H1 (cell line): Measurements from ENCODE around the gene DNAJC9. TPM values are rescaled to one million over a fixed set of nuclear protein-coding genes. Genes with fewer than 3 reads are reported as not detected.

Experiments used
- CTCF ChIA-PET: fragments of 300-600 bp; sonication (Branson Sonifier 250); formaldehyde crosslinking; loops from one replicate; lab custom pipeline; 2021; ENCODE audit not compliant: partially characterized antibody; lab: Charles Lee
- POLR2A ChIA-PET: fragments of 300-600 bp; sonication (Branson Sonifier 250); formaldehyde crosslinking; loops from one replicate; lab custom pipeline; 2021; ENCODE audit warnings: inconsistent platforms; ENCODE audit not compliant: partially characterized antibody; lab: Charles Lee
- DNase-seq, 2 experiments: peaks; one replicate each; pipeline versions ENCODE4 v3.0.0 to v3.0.0-alpha.2; 2010 to 2022; ENCODE audit warnings: low spot score in 2 of 2, low read depth in 1 of 2, mixed read lengths in 1 of 2
- FAIRE-seq: peaks from 2 replicates; lab custom pipeline; 2011; peaks lifted over from hg19 to GRCh38; lab: Jason Lieb, UNC
- H2AFZ ChIP-seq: 2 replicates; pipeline ENCODE4 v1.8.1; 2012; ENCODE audit warnings: low read length, inconsistent platforms
- H2AK5ac ChIP-seq: 2 replicates; pipeline ENCODE4 v1.6.1; 2013; ENCODE audit warnings: low read depth, low read length
- H2BK120ac ChIP-seq: replicated peaks from 2 replicates; pipeline ENCODE3; 2013; ENCODE audit warnings: low read depth, low read length, inconsistent platforms
- H2BK12ac ChIP-seq: 2 replicates; pipeline ENCODE4 v1.6.1; 2013; ENCODE audit warnings: low read depth, low read length
- H2BK15ac ChIP-seq: 2 replicates; pipeline ENCODE4 v1.6.1; 2013; ENCODE audit warnings: low read length
- H2BK20ac ChIP-seq: 2 replicates; pipeline ENCODE4 v1.6.1; 2013; ENCODE audit warnings: low read length
- H2BK5ac ChIP-seq: 2 replicates; pipeline ENCODE4 v1.6.1; 2013; ENCODE audit warnings: low read depth, low read length
- H3K14ac ChIP-seq: 2 replicates; pipeline ENCODE4 v1.6.1; 2013; ENCODE audit warnings: inconsistent platforms; ENCODE audit not compliant: insufficient read length
- H3K18ac ChIP-seq: 2 replicates; pipeline ENCODE4 v1.6.1; 2013; ENCODE audit warnings: low read length; ENCODE audit errors: extremely low read depth
- H3K23ac ChIP-seq: 2 replicates; pipeline ENCODE4 v1.6.1; 2013; ENCODE audit warnings: inconsistent platforms; ENCODE audit not compliant: insufficient read length
- H3K23me2 ChIP-seq: 2 replicates; pipeline ENCODE4 v1.6.1; 2013; ENCODE audit warnings: low read depth, low read length
- H3K27ac ChIP-seq: 2 replicates; pipeline ENCODE4 v1.6.1; 2011; ENCODE audit warnings: low read depth, low read length, inconsistent platforms
- H3K27me3 ChIP-seq, 4 experiments: replicated peaks in 1 of 4; 1 replicate in 1 of 4; 2 replicates in 3 of 4; pipeline versions ENCODE4 v1.6.1 to v1.8.1; 2011 to 2013; ENCODE audit warnings: low read length in 3 of 4, mild to moderate bottlenecking in 3 of 4, inconsistent platforms in 2 of 4, mixed read lengths in 2 of 4, moderate library complexity in 1 of 4; ENCODE audit not compliant: control insufficient read depth in 3 of 4, insufficient read depth in 3 of 4; ENCODE audit errors: extremely low read depth in 1 of 4
- H3K36me3 ChIP-seq, 4 experiments: 2 replicates each; pipeline versions ENCODE4 v1.6.1 to v1.8.1; 2011 to 2013; ENCODE audit warnings: mild to moderate bottlenecking in 4 of 4, low read length in 3 of 4, moderate library complexity in 2 of 4, control low read depth in 1 of 4, inconsistent platforms in 1 of 4; ENCODE audit not compliant: insufficient read depth in 4 of 4, control insufficient read depth in 2 of 4
- H3K4ac ChIP-seq: replicated peaks from 2 replicates; pipeline ENCODE3; 2013; ENCODE audit warnings: low read length, low read depth, mixed read lengths, inconsistent platforms; ENCODE audit not compliant: insufficient read length
- H3K4me1 ChIP-seq, 4 experiments: replicated peaks in 1 of 4; 1 replicate in 1 of 4; 2 replicates in 3 of 4; pipeline versions ENCODE4 v1.6.1 to v1.8.1; 2011 to 2013; ENCODE audit warnings: low read length in 3 of 4, inconsistent platforms in 2 of 4, mixed read lengths in 1 of 4; ENCODE audit not compliant: insufficient read depth in 4 of 4, control insufficient read depth in 3 of 4
- H3K4me2 ChIP-seq, 2 experiments: 2 replicates each; pipeline versions ENCODE4 v1.6.1 to v1.8.1; 2011 to 2013; ENCODE audit warnings: low read depth in 2 of 2, low read length in 2 of 2, control low read depth in 1 of 2, inconsistent platforms in 1 of 2, mild to moderate bottlenecking in 1 of 2; ENCODE audit not compliant: insufficient read depth in 1 of 2
- H3K4me3 ChIP-seq, 4 experiments: fragments of 200-600, 300-600 bp in 1 of 4; sonication (generic), shearing (Covaris generic), sonication (Bioruptor Twin) in 1 of 4; 2 replicates each; pipeline versions ENCODE4 v1.5.1 to v1.8.1; 2011 to 2016; ENCODE audit warnings: low read length in 4 of 4, low read depth in 3 of 4, control low read depth in 2 of 4, inconsistent platforms in 2 of 4, mild to moderate bottlenecking in 2 of 4, mixed read lengths in 1 of 4, moderate library complexity in 1 of 4; ENCODE audit not compliant: insufficient read depth in 2 of 4; ENCODE audit errors: extremely low read depth in 1 of 4
- H3K56ac ChIP-seq: replicated peaks from 2 replicates; pipeline ENCODE3; 2013; ENCODE audit warnings: low read depth, mild to moderate bottlenecking, mixed read lengths, low read length, inconsistent platforms; ENCODE audit not compliant: insufficient read length
- H3K79me1 ChIP-seq: 2 replicates; pipeline ENCODE4 v1.6.1; 2013; ENCODE audit warnings: low read depth, low read length, control low read depth
- H3K79me2 ChIP-seq, 2 experiments: 2 replicates each; pipeline versions ENCODE4 v1.6.1 to v1.8.1; 2012 to 2013; ENCODE audit warnings: low read length in 2 of 2, mild to moderate bottlenecking in 2 of 2, inconsistent platforms in 1 of 2; ENCODE audit not compliant: insufficient read depth in 2 of 2, control insufficient read depth in 1 of 2
- H3K9ac ChIP-seq, 4 experiments: replicated peaks in 1 of 4; 1 replicate in 1 of 4; 2 replicates in 3 of 4; pipeline versions ENCODE4 v1.6.1 to v1.8.1; 2011 to 2013; ENCODE audit warnings: low read depth in 3 of 4, low read length in 3 of 4, control low read depth in 2 of 4, mild to moderate bottlenecking in 2 of 4, moderate library complexity in 2 of 4, inconsistent platforms in 1 of 4; ENCODE audit errors: extremely low read depth in 1 of 4
- H3K9me3 ChIP-seq, 2 experiments: 2 replicates each; pipeline versions ENCODE4 v1.6.1 to v1.8.1; 2012 to 2013; ENCODE audit warnings: mild to moderate bottlenecking in 2 of 2, moderate library complexity in 2 of 2, control low read depth in 1 of 2, inconsistent platforms in 1 of 2, low read depth in 1 of 2, low read length in 1 of 2, mixed read lengths in 1 of 2; ENCODE audit not compliant: insufficient read depth in 2 of 2
- H4K20me1 ChIP-seq, 2 experiments: replicated peaks in 1 of 2; 2 replicates each; pipeline versions ENCODE3 to v1.8.1; 2011 to 2013; ENCODE audit warnings: inconsistent platforms in 2 of 2, low read length in 2 of 2, mild to moderate bottlenecking in 1 of 2; ENCODE audit not compliant: insufficient read depth in 2 of 2, control insufficient read depth in 1 of 2
- H4K5ac ChIP-seq: 2 replicates; pipeline ENCODE4 v1.6.1; 2013; ENCODE audit warnings: low read length, low read depth, mixed read lengths, inconsistent platforms; ENCODE audit not compliant: insufficient read length
- H4K8ac ChIP-seq: 2 replicates; pipeline ENCODE4 v1.8.0; 2013; ENCODE audit warnings: mild to moderate bottlenecking, moderate library complexity, low read length, inconsistent platforms; ENCODE audit not compliant: insufficient read depth; ENCODE audit errors: extremely low read depth
- H4K91ac ChIP-seq: replicated peaks from 2 replicates; pipeline ENCODE3; 2013; ENCODE audit warnings: low read length, mixed read lengths, inconsistent platforms; ENCODE audit not compliant: insufficient read length
- BRCA1 ChIP-seq: IDR thresholded peaks from 2 replicates; pipeline ENCODE4 v1.6.1; 2012; ENCODE audit warnings: low read depth, low read length, improper control_type of control experiment
- CBX8 ChIP-seq: fragments of 300-800, 300-1000 bp; sonication (generic); IDR thresholded peaks from 2 replicates; pipeline ENCODE4 v1.7.1; 2016; ENCODE audit warnings: low read depth, low read length, borderline replicate concordance
- FOSL1 ChIP-seq: IDR thresholded peaks from 2 replicates; pipeline ENCODE4 v1.6.1; 2011; ENCODE audit warnings: mild to moderate bottlenecking, low read depth, low read length, moderate library complexity; ENCODE audit not compliant: insufficient read depth
- GABPA ChIP-seq: IDR thresholded peaks from 2 replicates; pipeline ENCODE4 v1.6.1; 2011; ENCODE audit warnings: mild to moderate bottlenecking, low read length, moderate library complexity, borderline replicate concordance; ENCODE audit not compliant: insufficient read depth
- HDAC2 ChIP-seq, 2 experiments: fragments of 300-600 bp in 1 of 2; sonication (generic) in 1 of 2; IDR thresholded peaks; 2 replicates each; pipeline ENCODE4 v1.6.1; 2011 to 2012; ENCODE audit warnings: low read depth in 2 of 2, low read length in 2 of 2, mild to moderate bottlenecking in 2 of 2, moderate library complexity in 2 of 2, borderline replicate concordance in 1 of 2, inconsistent platforms in 1 of 2
- PHF8 ChIP-seq: fragments of 200-600 bp; sonication (generic); conservative IDR thresholded peaks from 2 replicates; pipeline ENCODE4 v1.7.1; 2012; ENCODE audit warnings: low read depth, mild to moderate bottlenecking, inconsistent platforms, low read length, moderate library complexity
- POU5F1 ChIP-seq: IDR thresholded peaks from 2 replicates; pipeline ENCODE4 v1.6.1; 2011; ENCODE audit warnings: low read depth, mild to moderate bottlenecking, low read length, moderate library complexity
- SAP30 ChIP-seq: fragments of 300-600 bp; sonication (generic); IDR thresholded peaks from 2 replicates; pipeline ENCODE4 v1.7.1; 2012; ENCODE audit warnings: low read length, moderate library complexity, mild to moderate bottlenecking, inconsistent platforms; ENCODE audit not compliant: insufficient read depth, insufficient replicate concordance
- SP2 ChIP-seq: IDR thresholded peaks from 2 replicates; pipeline ENCODE4 v1.6.1; 2012; ENCODE audit warnings: mild to moderate bottlenecking, low read length, inconsistent platforms
- TBP ChIP-seq: IDR thresholded peaks from 2 replicates; pipeline ENCODE4 v1.6.1; 2011; ENCODE audit warnings: low read depth, low read length, improper control_type of control experiment
- TCF12 ChIP-seq: IDR thresholded peaks from 2 replicates; pipeline ENCODE4 v1.6.1; 2011; ENCODE audit warnings: low read depth, mild to moderate bottlenecking, low read length
- TEAD4 ChIP-seq: IDR thresholded peaks from 2 replicates; pipeline ENCODE4 v1.6.1; 2012; ENCODE audit warnings: low read depth, low read length, inconsistent platforms, mixed read lengths
- WGBS, 2 experiments: shearing (Covaris generic) in 1 of 2; methylation state at CpG; one replicate each; pipeline versions ENCODE4 v1.1.6 to v1.1.7; 2013 to 2015; ENCODE audit warnings: low lambda C conversion rate in 2 of 2, mixed read lengths in 2 of 2, inconsistent platforms in 1 of 2, low coverage in 1 of 2, missing lambda C conversion rate in 1 of 2; ENCODE audit not compliant: insufficient replicate concordance in 2 of 2, insufficient coverage in 1 of 2, insufficient read length in 1 of 2; ENCODE audit errors: extremely low coverage in 1 of 2, missing lambda C conversion rate in 1 of 2; 5-methylcytosine and 5-hydroxymethylcytosine counted together
- polyA plus RNA-seq, 7 experiments: library from polyadenylated mRNA; depleted of rRNA in 3 of 7; stranded (reverse) in 5 of 7; unstranded in 2 of 7; fragments of >200 nt in 5 of 7; fragments of 200-250 nt in 2 of 7; gene quantifications; 1 replicate in 5 of 7; 2 replicates in 1 of 7; 4 replicates in 1 of 7; pipeline versions ENCODE4 v1.2.1 to v1.2.3, GENCODE V29; 2011 to 2013; ENCODE audit warnings: missing spikeins in 2 of 7, mixed read lengths in 2 of 7
- total RNA-seq: library from RNA; stranded (reverse); fragmentation: NEBNext Ultra II Directional; extraction: Animal tissue kit (Norgen Biotek cat#: 25700); gene quantifications from 2 replicates; pipeline ENCODE4 v1.2.1, GENCODE V29; 2021
- TF ChIP-seq, protein P1 (sequence below): IDR thresholded peaks from 2 replicates; pipeline ENCODE4 v1.6.1; 2011; ENCODE audit warnings: low read length, improper control_type of control experiment

The DNAJC9 gene
- total and polyA plus RNA-seq, 2 of the 8 experiments (the other 6 are each of a cell fraction or from before 2014, with no cell fraction given), result 26.0 to 32.2 TPM

- Histone ChIP-seq H4K20me1 (no peaks in the 10 kb centered on the region), H3K23me2 (no peaks in the 10 kb centered on the region), H3K23ac (no peak overlapping the region), H2AK5ac (no peak overlapping the region), H3K79me1 (no peaks in the 10 kb centered on the region), H3K36me3 (peaks cover 0 to 3% (median 0%) of the 10 kb centered on the region in 4 experiments; a peak in 1 of 8 replicates), H3K9me3 (peaks cover 19 to 25% of the 10 kb centered on the region in 2 experiments), H3K4ac (no peak overlapping the region), H3K56ac (no peak overlapping the region), H2BK120ac (no peak overlapping the region), H2BK5ac (no peak overlapping the region), H3K4me2 (no peak overlapping the region), H3K14ac (no peak overlapping the region), H4K8ac (no peak overlapping the region), H2AFZ (no peak overlapping the region), H3K9ac (no peak overlapping the region), H3K79me2 (no peaks in the 10 kb centered on the region), H3K4me1 (no peaks in the 10 kb centered on the region), H2BK12ac (no peak overlapping the region), H3K4me3 (no peak overlapping the region), H2BK20ac (no peak overlapping the region), H4K5ac (no peak overlapping the region), H2BK15ac (no peak overlapping the region), H4K91ac (no peak overlapping the region), H3K18ac (no peak overlapping the region), H3K27me3 (no peaks in the 10 kb centered on the region), H3K27ac (no peak overlapping the region)
- ChIA-PET POLR2A (no interaction called here), CTCF (no interaction called here)
- no peak for DNase-seq
- WGBS, 2 experiments, result 92% methylated on average over 3 of the region's 3 CpGs; no CpG with 5 or more reads in 1 of the 2 experiments
- FAIRE-seq, result no peak
- no peak for TF ChIP-seq BRCA1
- no peak for TF ChIP-seq PHF8
- TF ChIP-seq SP2, result no peak
- TF ChIP-seq GABPA, result no peak
- TF ChIP-seq FOSL1, result no peak
- TF ChIP-seq TBP, result no peak
- TF ChIP-seq TCF12, result no peak
- TF ChIP-seq TEAD4, result no peak
- TF ChIP-seq SAP30, result no peak
- TF ChIP-seq HDAC2 (IDR thresholded peaks at IDR 0.05; ENCODE audit: borderline replicate concordance in 1 of 2, low read depth in 2 of 2, low read length in 2 of 2), result no peak
- TF ChIP-seq, protein P1, sequence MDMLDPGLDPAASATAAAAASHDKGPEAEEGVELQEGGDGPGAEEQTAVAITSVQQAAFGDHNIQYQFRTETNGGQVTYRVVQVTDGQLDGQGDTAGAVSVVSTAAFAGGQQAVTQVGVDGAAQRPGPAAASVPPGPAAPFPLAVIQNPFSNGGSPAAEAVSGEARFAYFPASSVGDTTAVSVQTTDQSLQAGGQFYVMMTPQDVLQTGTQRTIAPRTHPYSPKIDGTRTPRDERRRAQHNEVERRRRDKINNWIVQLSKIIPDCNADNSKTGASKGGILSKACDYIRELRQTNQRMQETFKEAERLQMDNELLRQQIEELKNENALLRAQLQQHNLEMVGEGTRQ, result no peak
- no peak for TF ChIP-seq POU5F1
- no peak for TF ChIP-seq CBX8
Observed at GRCh38 chr10:73205081-73205480, 42.0 kb downstream of the DNAJC9 start.
